ENCODE results near the gene MAG.

Gene MAG, protein sequence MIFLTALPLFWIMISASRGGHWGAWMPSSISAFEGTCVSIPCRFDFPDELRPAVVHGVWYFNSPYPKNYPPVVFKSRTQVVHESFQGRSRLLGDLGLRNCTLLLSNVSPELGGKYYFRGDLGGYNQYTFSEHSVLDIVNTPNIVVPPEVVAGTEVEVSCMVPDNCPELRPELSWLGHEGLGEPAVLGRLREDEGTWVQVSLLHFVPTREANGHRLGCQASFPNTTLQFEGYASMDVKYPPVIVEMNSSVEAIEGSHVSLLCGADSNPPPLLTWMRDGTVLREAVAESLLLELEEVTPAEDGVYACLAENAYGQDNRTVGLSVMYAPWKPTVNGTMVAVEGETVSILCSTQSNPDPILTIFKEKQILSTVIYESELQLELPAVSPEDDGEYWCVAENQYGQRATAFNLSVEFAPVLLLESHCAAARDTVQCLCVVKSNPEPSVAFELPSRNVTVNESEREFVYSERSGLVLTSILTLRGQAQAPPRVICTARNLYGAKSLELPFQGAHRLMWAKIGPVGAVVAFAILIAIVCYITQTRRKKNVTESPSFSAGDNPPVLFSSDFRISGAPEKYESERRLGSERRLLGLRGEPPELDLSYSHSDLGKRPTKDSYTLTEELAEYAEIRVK

DNA sequence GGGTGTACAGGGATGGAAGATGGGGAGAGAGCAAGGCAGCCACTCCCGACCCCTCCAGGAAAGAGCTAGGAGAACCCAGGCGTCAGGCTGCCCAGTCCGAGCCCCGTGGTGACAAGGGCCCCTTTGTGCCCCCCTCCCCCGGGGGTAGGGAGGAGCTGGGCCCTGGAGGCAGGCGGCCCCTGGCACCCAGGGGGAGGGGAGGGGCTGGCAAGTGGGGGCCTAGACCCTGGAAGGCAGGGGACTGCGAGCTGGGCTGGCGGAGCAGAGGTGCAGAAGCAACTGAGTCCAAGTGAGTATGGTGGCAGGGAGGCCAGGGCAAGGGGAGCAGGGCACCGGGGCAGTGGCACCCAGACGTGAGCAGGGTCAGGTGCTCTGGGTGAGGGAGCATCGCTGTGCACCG lies at the start of gene MAG:
TSS of gene MAG (plus strand) at position 246 of the 400 bp plus-strand sequence. CDS start 3,248 bp downstream, outside the sequence.
- FAIRE-seq, result no peak
- DNase-seq (ENCODE audit: low spot score), result no peak

DNA sequence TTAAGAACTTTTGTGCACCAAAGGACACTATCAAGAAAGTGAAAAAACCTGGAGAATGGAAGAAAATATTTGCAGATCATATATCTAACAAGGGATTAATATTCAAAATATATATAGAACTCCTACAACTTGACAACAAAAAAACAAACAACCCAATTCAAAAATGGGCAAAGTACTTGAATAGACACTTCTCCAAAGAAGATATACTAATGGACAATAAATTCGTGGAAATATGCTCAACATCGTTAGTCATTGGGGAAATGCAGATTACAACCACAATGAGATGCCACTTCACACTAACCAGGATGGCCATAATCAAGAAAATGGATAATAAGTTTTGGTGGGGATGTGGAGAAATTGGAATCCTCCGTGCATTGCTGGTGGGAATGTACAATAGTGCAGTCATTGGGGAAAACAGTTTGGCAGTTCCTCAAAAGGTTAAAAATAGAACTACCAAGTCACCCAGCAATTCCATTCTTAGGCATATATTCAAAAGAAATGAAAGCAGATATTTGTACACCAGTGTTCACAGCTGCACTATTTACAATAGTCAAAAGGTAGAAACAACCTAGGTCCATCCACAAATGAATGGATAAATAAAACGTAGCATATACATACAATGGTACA lies 45.4 kb upstream of the MAG start:
- FAIRE-seq (no peak), DNase-seq (ENCODE audit: low spot score) (no peak)

DNA sequence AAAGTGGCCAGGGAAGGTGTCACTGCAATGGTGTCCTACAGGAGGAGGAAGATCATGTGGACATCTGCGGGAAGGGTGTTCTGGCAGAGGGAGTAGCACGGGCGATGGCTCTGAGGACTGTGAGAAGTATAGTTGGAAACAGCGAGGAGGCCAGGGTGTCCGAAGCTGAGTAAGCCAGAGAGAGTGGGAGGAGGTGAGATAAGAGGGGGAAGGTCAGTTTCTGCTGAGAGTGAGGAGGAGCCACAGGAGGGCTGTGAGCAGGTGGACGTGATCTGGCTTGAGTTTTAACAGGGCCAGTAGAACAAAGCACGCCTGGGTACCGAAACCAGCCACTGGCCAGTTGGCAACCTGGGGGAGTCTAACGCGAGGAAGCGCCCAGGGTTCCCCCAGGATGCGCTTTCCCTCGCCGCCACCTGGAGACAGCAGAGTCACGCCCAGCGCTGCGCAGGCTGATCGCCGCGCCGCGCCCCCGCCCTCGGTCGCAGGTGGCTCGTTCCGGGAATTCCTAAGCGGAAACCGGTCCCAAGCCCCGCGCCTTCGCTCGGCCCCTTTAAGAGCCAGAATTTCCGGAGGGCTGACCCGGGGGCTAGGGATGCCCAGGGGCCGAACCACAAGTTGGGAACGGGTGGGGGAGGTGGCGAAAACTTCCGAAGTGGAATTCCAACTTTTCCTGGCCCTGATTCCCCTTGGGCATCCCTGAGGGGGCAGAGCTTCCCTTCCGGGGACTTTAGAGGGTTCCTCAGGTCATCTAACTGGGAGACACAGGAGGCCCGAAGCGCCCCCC lies 44.2 kb upstream of the MAG start:
- peak; percentile 74 for FAIRE-seq
- DNase-seq (ENCODE audit: low spot score), result peak; percentile 88

DNA sequence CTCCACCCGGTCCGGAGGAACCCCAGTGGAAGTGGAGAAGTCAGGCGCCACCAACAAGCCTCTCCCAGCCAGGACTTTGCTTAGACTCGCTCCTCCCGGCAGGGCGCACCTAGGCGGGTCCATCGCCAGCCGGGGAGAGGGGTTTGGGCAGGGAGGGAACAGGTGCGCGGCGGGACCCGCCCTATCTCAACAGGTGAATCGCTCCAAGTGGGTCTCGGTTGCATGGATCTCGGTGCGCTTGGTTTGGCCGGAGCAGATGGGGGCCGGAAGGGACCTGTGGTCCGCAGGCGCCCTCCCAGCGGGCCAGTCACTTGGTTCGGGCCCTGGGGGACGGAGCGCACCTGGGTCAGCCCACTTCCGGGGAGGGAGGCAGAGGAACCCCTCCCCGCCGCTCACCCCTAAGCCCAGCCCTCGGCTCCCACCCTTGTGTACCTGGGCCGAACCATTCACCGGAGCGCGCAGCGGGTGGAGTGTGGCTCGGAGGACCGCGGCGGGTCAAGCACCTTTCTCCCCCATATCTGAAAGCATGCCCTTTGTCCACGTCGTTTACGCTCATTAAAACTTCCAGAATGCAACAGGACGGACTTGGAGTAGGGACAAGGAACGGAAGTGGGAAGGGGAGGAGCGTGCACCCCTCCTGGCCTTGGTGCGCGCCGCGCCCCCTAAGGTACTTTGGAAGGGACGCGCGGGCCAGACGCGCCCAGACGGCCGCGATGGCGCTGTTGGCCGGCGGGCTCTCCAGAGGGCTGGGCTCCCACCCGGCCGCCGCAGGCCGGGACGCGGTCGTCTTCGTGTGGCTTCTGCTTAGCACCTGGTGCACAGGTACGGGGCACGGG lies 43.4 kb upstream of the MAG start, which contains the start of gene LSR:
TSS of gene LSR (plus strand) at position 693 of the 836 bp plus-strand sequence. CDS start at position 714, 21 bp downstream.
- FAIRE-seq (peak; percentile 79), DNase-seq (ENCODE audit: low spot score) (peak; percentile 93)

DNA sequence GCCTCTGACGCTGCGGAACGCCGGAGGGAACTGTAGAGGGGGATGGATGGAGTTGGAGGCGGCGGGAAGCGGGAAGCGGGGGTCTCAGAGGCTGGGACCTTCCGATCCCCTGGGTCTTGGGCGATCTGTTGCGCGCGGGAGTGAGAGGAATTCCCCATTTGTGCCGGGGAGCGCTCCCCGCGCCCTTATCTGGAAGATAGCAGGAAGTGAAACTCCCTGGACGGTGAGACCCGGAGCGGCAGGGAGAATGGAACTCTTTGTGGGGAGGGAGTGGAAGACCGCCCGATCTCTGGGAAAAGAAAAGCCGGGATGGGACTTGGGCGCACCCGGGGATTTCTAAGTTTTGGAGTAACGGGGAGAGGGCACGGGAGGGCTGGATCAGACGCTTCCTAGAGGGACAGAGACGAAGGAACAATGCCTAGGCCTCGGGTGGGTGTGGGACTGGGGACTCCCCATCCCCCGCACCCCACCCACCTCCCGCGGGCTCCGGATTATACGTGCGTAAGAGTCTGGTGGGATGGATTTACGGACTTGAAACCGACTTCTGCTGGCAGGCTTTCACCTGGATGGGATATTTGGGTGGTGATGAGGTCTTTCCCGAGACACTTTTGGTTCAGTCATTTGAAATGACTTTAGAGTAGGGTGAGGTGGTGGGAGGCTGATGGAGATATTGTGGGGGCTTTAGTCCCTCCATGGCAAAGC lies 42.7 kb upstream of the MAG start:
- FAIRE-seq (no peak), DNase-seq (ENCODE audit: low spot score) (peak; percentile 36)

DNA sequence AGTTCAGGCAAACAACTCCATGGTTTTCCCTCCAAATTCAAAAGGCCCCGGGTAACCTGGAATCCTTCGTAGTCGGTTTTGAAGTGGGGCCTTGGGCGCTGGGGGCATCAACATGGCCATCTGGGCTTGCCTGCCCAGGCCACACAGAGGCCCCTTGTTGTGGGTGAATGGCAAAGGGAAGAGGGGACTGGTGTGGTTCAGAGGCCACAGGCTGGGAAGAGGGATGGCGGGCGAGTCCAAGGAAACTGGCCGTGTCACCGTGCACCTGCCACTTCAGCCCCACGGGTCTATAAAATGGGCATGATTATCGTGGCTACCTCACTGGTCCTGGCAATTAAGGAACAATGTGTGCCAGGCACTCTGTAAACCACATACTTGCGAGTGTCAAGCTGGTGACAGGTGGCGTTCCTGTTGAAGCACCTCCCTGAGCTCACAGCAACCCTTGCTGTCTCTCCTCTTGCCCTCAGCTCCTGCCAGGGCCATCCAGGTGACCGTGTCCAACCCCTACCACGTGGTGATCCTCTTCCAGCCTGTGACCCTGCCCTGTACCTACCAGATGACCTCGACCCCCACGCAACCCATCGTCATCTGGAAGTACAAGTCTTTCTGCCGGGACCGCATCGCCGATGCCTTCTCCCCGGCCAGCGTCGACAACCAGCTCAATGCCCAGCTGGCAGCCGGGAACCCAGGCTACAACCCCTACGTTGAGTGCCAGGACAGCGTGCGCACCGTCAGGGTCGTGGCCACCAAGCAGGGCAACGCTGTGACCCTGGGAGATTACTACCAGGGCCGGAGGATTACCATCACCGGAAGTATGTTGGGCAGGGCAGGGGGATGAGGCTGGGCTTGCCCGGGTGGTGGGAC lies 41.9 kb upstream of the MAG start:
- DNase-seq (ENCODE audit: low spot score) (no peak), FAIRE-seq (no peak)

DNA sequence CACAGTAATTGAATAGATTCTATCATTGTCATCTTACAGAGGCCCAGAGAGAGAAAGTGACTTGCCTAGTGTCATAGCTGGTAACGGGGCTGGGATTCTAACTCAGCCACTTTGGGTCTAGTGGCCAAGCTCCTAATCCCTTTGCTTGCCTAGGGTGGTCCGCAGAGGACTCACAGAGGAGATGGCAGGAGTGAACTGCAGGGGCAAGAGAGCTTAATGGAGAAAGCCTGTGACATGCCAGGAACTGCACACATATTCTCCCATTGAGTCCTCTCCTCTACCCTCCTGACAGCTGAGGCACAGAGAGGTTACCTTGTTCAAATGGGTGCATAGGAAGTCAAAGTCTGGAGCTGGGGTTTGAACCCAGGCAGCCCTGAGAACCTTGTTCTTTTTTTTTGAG lies 40.5 kb upstream of the MAG start:
- no peak for DNase-seq (ENCODE audit: low spot score)
- no peak for FAIRE-seq

DNA sequence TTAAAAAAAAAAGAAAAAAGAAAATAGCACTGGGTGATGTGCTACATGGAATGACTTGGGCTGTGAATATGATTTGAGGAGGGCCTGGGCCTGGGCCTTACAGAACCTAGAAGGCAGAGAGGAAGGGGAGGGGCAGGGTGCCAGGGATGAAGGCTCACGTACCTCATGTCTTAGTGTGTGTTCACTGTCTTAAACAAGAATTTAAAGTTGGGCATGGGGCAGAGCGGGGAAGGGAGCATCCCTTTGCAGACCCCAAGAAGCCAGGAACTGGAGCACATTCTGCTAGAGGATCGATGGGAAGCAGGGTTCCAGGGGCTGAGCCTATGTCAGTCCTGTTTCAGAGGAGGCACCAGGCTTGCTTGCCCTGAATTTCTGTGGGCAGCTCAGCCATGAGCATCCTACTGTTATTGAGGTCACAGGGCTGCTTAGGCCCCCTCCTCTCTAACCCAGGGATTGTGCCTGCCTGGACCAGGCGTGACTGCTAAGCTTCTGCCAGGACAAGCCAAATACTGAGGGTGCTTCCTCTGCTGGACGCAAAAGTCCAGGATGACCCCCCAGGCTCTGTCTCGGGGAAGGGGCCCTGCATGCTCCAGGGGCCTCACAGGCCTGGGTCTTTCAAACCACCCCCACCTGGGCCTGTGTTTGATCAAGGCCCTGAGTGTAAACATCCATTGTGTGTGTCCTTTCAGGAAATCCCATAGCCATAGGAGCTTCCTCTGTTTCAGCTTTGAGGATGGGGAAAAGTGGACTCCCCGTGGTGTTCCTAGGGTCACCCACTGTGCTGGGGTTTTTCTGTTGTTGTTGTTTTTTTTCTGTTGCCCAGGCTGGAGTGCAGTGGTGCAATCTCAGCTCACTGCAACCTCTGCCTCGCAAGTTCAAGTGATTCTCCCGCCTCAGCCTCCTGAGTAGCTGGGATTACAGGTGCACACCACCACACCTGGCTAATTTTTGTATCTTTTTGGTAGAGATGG lies 38.4 kb upstream of the MAG start:
- FAIRE-seq (no peak), DNase-seq (ENCODE audit: low spot score) (no peak)

DNA sequence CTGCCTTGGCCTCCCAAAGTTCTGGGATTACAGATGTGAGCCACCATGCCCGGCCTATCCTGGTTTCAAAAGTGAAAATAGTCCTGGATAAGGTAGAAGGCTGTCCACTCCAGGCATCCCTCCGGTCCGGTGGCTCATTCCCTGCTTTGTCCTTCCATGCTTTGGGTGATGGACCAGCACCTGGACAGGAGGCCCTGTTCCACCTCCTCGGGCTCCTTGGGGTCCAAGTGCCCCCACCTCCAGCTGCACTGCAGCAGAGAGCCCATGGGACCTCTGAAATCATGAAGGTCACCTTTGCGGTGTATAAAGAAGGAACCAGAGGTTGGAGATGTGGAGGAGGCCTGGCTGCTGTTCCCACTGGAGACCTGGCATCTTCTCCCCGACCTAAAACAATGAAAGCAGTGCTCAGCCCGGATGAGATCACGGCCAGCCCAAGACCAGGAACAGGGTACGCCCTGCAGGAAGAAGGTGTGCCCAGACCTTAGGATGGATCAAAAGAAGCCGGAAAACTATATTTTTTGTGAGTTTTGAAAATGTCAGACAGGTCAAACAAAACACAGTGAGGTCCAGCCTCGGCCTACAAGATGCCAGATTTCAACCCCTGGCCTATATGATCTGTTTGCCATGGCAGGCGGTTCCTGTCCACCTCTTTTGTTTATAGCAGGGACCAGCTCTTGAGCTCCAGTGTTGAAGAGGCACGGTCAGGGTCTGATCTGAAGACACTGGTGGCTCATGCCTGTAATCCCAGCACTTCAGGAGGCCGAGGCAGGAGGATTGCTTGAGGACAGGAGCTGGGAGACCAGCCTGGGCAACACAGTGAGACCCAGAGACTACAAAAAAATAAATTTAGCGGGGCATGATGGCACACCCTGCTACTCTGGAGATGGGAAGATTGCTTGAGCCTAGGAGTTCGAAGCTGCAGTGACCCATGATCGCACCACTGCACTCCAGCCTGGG lies 37.3 kb upstream of the MAG start:
- FAIRE-seq (no peak), DNase-seq (ENCODE audit: low spot score) (no peak)

DNA sequence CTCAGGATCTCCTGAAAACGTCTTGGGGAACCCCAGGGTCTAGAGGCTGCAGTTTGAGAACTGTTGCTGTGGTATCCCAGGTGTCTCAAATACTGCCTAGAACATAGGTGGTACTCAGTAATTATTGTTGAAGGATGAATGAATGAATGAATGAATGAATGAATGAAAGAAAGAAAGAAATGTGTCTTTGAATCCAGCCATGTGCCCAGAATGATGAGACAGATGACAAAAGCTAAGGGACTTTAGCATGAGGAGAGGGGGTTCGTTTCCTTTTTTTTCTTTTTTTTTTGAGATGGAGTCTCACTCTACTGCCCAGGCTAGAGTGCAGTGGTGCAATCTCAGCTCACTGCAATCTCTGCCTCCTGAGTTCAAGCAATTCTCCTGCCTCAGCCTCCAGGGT lies 35.4 kb upstream of the MAG start:
- DNase-seq (ENCODE audit: low spot score) (no peak), FAIRE-seq (no peak)

DNA sequence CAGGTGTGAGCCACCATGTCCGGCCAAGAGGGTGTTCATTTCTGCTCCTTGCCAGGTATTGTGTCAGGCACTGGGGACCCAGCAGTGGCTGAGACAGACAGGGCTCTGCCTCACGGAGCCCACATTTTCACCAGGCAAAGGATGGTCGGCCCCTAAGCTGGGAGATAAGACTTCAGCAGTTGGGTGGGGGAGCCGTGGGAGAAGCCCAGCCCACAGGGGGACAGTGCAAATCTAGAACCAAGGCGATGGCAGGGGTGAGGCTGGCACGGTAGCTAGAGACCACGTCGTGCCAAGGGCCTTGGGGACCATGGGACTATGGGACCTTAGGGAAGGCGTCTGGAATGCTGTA lies 34.9 kb upstream of the MAG start:
- FAIRE-seq, result no peak
- DNase-seq (ENCODE audit: low spot score), result no peak

DNA sequence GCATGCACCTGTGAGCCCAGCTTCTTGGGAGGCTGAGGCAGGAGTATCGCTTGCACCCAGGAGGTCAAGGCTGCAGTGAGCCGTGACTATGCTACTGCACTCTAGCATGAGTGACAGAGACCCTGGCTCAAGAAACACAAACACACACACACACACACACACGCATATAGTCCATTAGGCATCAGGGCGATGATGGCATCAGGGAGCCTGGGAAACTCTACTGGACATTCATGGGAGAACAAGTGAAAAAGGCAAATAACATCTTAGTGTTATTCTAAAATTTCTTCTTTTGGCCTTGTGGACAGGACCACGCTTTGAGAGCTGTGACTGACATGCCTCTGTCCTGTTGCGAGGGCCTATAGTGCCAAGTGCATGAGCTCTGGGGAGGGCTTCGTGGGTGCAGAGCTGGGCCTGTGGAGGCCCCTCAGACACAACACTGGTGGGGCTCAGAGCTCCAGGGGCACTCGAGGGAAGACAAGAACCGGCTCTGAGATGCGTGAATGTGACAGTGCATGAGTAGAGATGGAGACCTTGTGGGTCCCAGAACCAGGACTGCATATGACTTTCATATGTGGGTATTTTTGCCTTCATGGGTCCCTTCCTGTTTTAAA lies 31.2 kb upstream of the MAG start:
- DNase-seq (ENCODE audit: low spot score), result no peak
- FAIRE-seq, result no peak

DNA sequence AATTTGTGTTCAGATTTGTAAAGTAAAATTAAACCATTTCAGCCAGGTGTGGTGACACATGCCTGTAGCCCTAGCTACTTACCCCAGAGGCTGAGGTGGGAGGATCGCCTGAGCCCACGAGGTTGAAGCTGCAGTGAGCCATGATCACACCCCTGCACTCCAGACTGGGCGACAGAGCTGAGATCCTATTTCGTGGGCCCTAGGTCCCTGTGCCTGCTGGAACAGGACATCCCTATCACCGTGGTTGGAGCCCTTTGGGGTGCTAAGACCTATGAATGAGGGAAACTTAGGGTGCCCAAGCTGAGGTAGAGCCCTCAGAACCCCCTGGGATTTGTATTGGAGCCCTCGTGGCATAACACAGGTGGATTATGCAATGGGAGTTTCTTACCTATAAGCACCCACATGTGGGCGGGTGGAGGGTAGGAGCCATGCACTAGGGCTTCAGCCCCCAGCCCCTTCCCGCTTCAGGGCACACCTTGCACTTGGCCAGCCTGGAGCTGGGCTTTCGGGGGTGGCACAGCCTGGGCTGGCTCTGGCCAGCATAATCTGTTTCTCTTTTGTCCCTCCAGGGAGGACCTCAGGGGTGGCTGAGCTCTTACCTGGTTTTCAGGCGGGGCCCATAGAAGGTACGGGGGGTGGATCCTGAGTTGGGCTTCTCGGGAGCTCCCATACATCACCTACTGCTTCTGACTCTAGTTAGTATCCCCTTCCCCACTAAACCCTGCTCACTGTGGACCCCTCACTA lies 30.4 kb upstream of the MAG start:
- FAIRE-seq, result no peak
- DNase-seq (ENCODE audit: low spot score), result no peak

DNA sequence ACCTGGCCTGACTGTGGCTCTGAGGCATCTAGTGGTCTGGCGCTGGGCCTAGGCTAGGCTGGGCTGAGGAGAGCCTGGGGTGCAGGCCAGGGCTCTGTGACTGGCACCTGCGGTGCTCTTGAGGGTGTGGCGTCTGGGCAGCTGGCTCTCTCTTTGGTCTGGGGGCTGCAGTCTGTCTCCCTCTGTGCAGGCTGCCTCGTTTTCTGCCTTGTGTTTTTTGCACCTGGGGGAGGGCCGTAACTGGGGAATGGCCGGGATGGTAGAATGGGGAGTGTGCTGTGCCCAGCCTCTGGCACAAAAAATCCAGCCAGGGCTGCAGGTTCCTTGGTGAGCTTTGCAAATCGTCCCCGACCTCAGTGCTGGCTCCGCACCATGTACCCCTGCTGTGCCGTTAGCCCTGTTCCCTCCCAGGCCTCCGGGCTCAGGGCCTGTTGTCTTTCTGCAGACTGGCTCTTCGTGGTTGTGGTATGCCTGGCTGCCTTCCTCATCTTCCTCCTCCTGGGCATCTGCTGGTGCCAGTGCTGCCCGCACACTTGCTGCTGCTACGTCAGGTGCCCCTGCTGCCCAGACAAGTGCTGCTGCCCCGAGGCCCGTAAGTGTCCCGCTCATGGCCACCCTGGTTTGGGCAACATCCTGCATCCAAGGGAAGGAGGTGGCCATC lies 29.7 kb upstream of the MAG start:
- DNase-seq (ENCODE audit: low spot score) (no peak), FAIRE-seq (no peak)
